H1 (cell line): ENCODE results near the gene PDZD2. TPM values are rescaled to one million over a fixed set of nuclear protein-coding genes. Genes with fewer than 3 reads are reported as not detected.

ENCODE experiments used
- CTCF ChIA-PET: fragments of 300-600 bp; sonication (Branson Sonifier 250); formaldehyde crosslinking; loops from one replicate; lab custom pipeline; 2021; ENCODE audit not compliant: partially characterized antibody; lab: Charles Lee
- POLR2A ChIA-PET: fragments of 300-600 bp; sonication (Branson Sonifier 250); formaldehyde crosslinking; loops from one replicate; lab custom pipeline; 2021; ENCODE audit warnings: inconsistent platforms; ENCODE audit not compliant: partially characterized antibody; lab: Charles Lee
- DNase-seq, 2 experiments: peaks; one replicate each; pipeline versions ENCODE4 v3.0.0 to v3.0.0-alpha.2; 2010 to 2022; ENCODE audit warnings: low spot score in 2 of 2, low read depth in 1 of 2, mixed read lengths in 1 of 2
- FAIRE-seq: peaks from 2 replicates; lab custom pipeline; 2011; peaks lifted over from hg19 to GRCh38; lab: Jason Lieb, UNC
- H2AFZ ChIP-seq: 2 replicates; pipeline ENCODE4 v1.8.1; 2012; ENCODE audit warnings: low read length, inconsistent platforms
- H2AK5ac ChIP-seq: 2 replicates; pipeline ENCODE4 v1.6.1; 2013; ENCODE audit warnings: low read depth, low read length
- H2BK120ac ChIP-seq: replicated peaks from 2 replicates; pipeline ENCODE3; 2013; ENCODE audit warnings: low read depth, low read length, inconsistent platforms
- H2BK12ac ChIP-seq: 2 replicates; pipeline ENCODE4 v1.6.1; 2013; ENCODE audit warnings: low read depth, low read length
- H2BK15ac ChIP-seq: 2 replicates; pipeline ENCODE4 v1.6.1; 2013; ENCODE audit warnings: low read length
- H2BK20ac ChIP-seq: 2 replicates; pipeline ENCODE4 v1.6.1; 2013; ENCODE audit warnings: low read length
- H2BK5ac ChIP-seq: 2 replicates; pipeline ENCODE4 v1.6.1; 2013; ENCODE audit warnings: low read depth, low read length
- H3K14ac ChIP-seq: 2 replicates; pipeline ENCODE4 v1.6.1; 2013; ENCODE audit warnings: inconsistent platforms; ENCODE audit not compliant: insufficient read length
- H3K18ac ChIP-seq: 2 replicates; pipeline ENCODE4 v1.6.1; 2013; ENCODE audit warnings: low read length; ENCODE audit errors: extremely low read depth
- H3K23ac ChIP-seq: 2 replicates; pipeline ENCODE4 v1.6.1; 2013; ENCODE audit warnings: inconsistent platforms; ENCODE audit not compliant: insufficient read length
- H3K23me2 ChIP-seq: 2 replicates; pipeline ENCODE4 v1.6.1; 2013; ENCODE audit warnings: low read depth, low read length
- H3K27ac ChIP-seq: 2 replicates; pipeline ENCODE4 v1.6.1; 2011; ENCODE audit warnings: low read depth, low read length, inconsistent platforms
- H3K27me3 ChIP-seq, 4 experiments: replicated peaks in 1 of 4; 1 replicate in 1 of 4; 2 replicates in 3 of 4; pipeline versions ENCODE4 v1.6.1 to v1.8.1; 2011 to 2013; ENCODE audit warnings: low read length in 3 of 4, mild to moderate bottlenecking in 3 of 4, inconsistent platforms in 2 of 4, mixed read lengths in 2 of 4, moderate library complexity in 1 of 4; ENCODE audit not compliant: control insufficient read depth in 3 of 4, insufficient read depth in 3 of 4; ENCODE audit errors: extremely low read depth in 1 of 4
- H3K36me3 ChIP-seq, 4 experiments: 2 replicates each; pipeline versions ENCODE4 v1.6.1 to v1.8.1; 2011 to 2013; ENCODE audit warnings: mild to moderate bottlenecking in 4 of 4, low read length in 3 of 4, moderate library complexity in 2 of 4, control low read depth in 1 of 4, inconsistent platforms in 1 of 4; ENCODE audit not compliant: insufficient read depth in 4 of 4, control insufficient read depth in 2 of 4
- H3K4ac ChIP-seq: replicated peaks from 2 replicates; pipeline ENCODE3; 2013; ENCODE audit warnings: low read length, low read depth, mixed read lengths, inconsistent platforms; ENCODE audit not compliant: insufficient read length
- H3K4me1 ChIP-seq, 4 experiments: replicated peaks in 1 of 4; 1 replicate in 1 of 4; 2 replicates in 3 of 4; pipeline versions ENCODE4 v1.6.1 to v1.8.1; 2011 to 2013; ENCODE audit warnings: low read length in 3 of 4, inconsistent platforms in 2 of 4, mixed read lengths in 1 of 4; ENCODE audit not compliant: insufficient read depth in 4 of 4, control insufficient read depth in 3 of 4
- H3K4me2 ChIP-seq, 2 experiments: 2 replicates each; pipeline versions ENCODE4 v1.6.1 to v1.8.1; 2011 to 2013; ENCODE audit warnings: low read depth in 2 of 2, low read length in 2 of 2, control low read depth in 1 of 2, inconsistent platforms in 1 of 2, mild to moderate bottlenecking in 1 of 2; ENCODE audit not compliant: insufficient read depth in 1 of 2
- H3K4me3 ChIP-seq, 4 experiments: fragments of 200-600, 300-600 bp in 1 of 4; sonication (generic), shearing (Covaris generic), sonication (Bioruptor Twin) in 1 of 4; 2 replicates each; pipeline versions ENCODE4 v1.5.1 to v1.8.1; 2011 to 2016; ENCODE audit warnings: low read length in 4 of 4, low read depth in 3 of 4, control low read depth in 2 of 4, inconsistent platforms in 2 of 4, mild to moderate bottlenecking in 2 of 4, mixed read lengths in 1 of 4, moderate library complexity in 1 of 4; ENCODE audit not compliant: insufficient read depth in 2 of 4; ENCODE audit errors: extremely low read depth in 1 of 4
- H3K56ac ChIP-seq: replicated peaks from 2 replicates; pipeline ENCODE3; 2013; ENCODE audit warnings: low read depth, mild to moderate bottlenecking, mixed read lengths, low read length, inconsistent platforms; ENCODE audit not compliant: insufficient read length
- H3K79me1 ChIP-seq: 2 replicates; pipeline ENCODE4 v1.6.1; 2013; ENCODE audit warnings: low read depth, low read length, control low read depth
- H3K79me2 ChIP-seq, 2 experiments: 2 replicates each; pipeline versions ENCODE4 v1.6.1 to v1.8.1; 2012 to 2013; ENCODE audit warnings: low read length in 2 of 2, mild to moderate bottlenecking in 2 of 2, inconsistent platforms in 1 of 2; ENCODE audit not compliant: insufficient read depth in 2 of 2, control insufficient read depth in 1 of 2
- H3K9ac ChIP-seq, 4 experiments: replicated peaks in 1 of 4; 1 replicate in 1 of 4; 2 replicates in 3 of 4; pipeline versions ENCODE4 v1.6.1 to v1.8.1; 2011 to 2013; ENCODE audit warnings: low read depth in 3 of 4, low read length in 3 of 4, control low read depth in 2 of 4, mild to moderate bottlenecking in 2 of 4, moderate library complexity in 2 of 4, inconsistent platforms in 1 of 4; ENCODE audit errors: extremely low read depth in 1 of 4
- H3K9me3 ChIP-seq, 2 experiments: 2 replicates each; pipeline versions ENCODE4 v1.6.1 to v1.8.1; 2012 to 2013; ENCODE audit warnings: mild to moderate bottlenecking in 2 of 2, moderate library complexity in 2 of 2, control low read depth in 1 of 2, inconsistent platforms in 1 of 2, low read depth in 1 of 2, low read length in 1 of 2, mixed read lengths in 1 of 2; ENCODE audit not compliant: insufficient read depth in 2 of 2
- H4K20me1 ChIP-seq, 2 experiments: replicated peaks in 1 of 2; 2 replicates each; pipeline versions ENCODE3 to v1.8.1; 2011 to 2013; ENCODE audit warnings: inconsistent platforms in 2 of 2, low read length in 2 of 2, mild to moderate bottlenecking in 1 of 2; ENCODE audit not compliant: insufficient read depth in 2 of 2, control insufficient read depth in 1 of 2
- H4K5ac ChIP-seq: 2 replicates; pipeline ENCODE4 v1.6.1; 2013; ENCODE audit warnings: low read length, low read depth, mixed read lengths, inconsistent platforms; ENCODE audit not compliant: insufficient read length
- H4K8ac ChIP-seq: 2 replicates; pipeline ENCODE4 v1.8.0; 2013; ENCODE audit warnings: mild to moderate bottlenecking, moderate library complexity, low read length, inconsistent platforms; ENCODE audit not compliant: insufficient read depth; ENCODE audit errors: extremely low read depth
- H4K91ac ChIP-seq: replicated peaks from 2 replicates; pipeline ENCODE3; 2013; ENCODE audit warnings: low read length, mixed read lengths, inconsistent platforms; ENCODE audit not compliant: insufficient read length
- BCL11A ChIP-seq, 2 experiments: IDR thresholded peaks; one replicate each; pipeline ENCODE4 v1.6.1; 2011; ENCODE audit warnings: low read depth in 2 of 2, low read length in 2 of 2, mild to moderate bottlenecking in 2 of 2
- CBX5 ChIP-seq: fragments of 300-800, 300-1000 bp; sonication (generic); IDR thresholded peaks from 2 replicates; pipeline ENCODE4 v1.7.1; 2016; ENCODE audit warnings: antibody characterized with exemption, low read length, low read depth
- MAFK ChIP-seq: IDR thresholded peaks from 2 replicates; pipeline ENCODE4 v1.6.1; 2012; ENCODE audit warnings: low read depth, mild to moderate bottlenecking, improper control_type of control experiment, low read length
- MAX ChIP-seq: IDR thresholded peaks from 2 replicates; pipeline ENCODE4 v1.6.1; 2012; ENCODE audit warnings: inconsistent platforms
- NRF1 ChIP-seq: IDR thresholded peaks from 2 replicates; pipeline ENCODE4 v1.6.1; 2011; ENCODE audit warnings: mild to moderate bottlenecking, low read depth, low read length, improper control_type of control experiment
- RFX5 ChIP-seq: IDR thresholded peaks from 2 replicates; pipeline ENCODE4 v1.6.1; 2011; ENCODE audit warnings: low read depth, low read length, improper control_type of control experiment, borderline replicate concordance
- SP1 ChIP-seq: IDR thresholded peaks from 2 replicates; pipeline ENCODE4 v1.6.1; 2011; ENCODE audit warnings: low read depth, low read length
- WGBS, 2 experiments: shearing (Covaris generic) in 1 of 2; methylation state at CpG; one replicate each; pipeline versions ENCODE4 v1.1.6 to v1.1.7; 2013 to 2015; ENCODE audit warnings: low lambda C conversion rate in 2 of 2, mixed read lengths in 2 of 2, inconsistent platforms in 1 of 2, low coverage in 1 of 2, missing lambda C conversion rate in 1 of 2; ENCODE audit not compliant: insufficient replicate concordance in 2 of 2, insufficient coverage in 1 of 2, insufficient read length in 1 of 2; ENCODE audit errors: extremely low coverage in 1 of 2, missing lambda C conversion rate in 1 of 2; 5-methylcytosine and 5-hydroxymethylcytosine counted together
- polyA plus RNA-seq, 7 experiments: library from polyadenylated mRNA; depleted of rRNA in 3 of 7; stranded (reverse) in 5 of 7; unstranded in 2 of 7; fragments of >200 nt in 5 of 7; fragments of 200-250 nt in 2 of 7; gene quantifications; 1 replicate in 5 of 7; 2 replicates in 1 of 7; 4 replicates in 1 of 7; pipeline versions ENCODE4 v1.2.1 to v1.2.3, GENCODE V29; 2011 to 2013; ENCODE audit warnings: missing spikeins in 2 of 7, mixed read lengths in 2 of 7
- total RNA-seq: library from RNA; stranded (reverse); fragmentation: NEBNext Ultra II Directional; extraction: Animal tissue kit (Norgen Biotek cat#: 25700); gene quantifications from 2 replicates; pipeline ENCODE4 v1.2.1, GENCODE V29; 2021

Gene PDZD2
- total and polyA plus RNA-seq, 2 of the 8 experiments (the other 6 are each of a cell fraction or from before 2014, with no cell fraction given): 1.2 to 6.8 TPM

GRCh38 chr5:32098890-32099310 lies 460.0 kb downstream of the PDZD2 start:
- H2BK15ac ChIP-seq: no peak overlapping the region
- H3K36me3 ChIP-seq: peaks cover 2 to 30% (median 13%) of the 10 kb centered on the region in 4 experiments; a peak in 7 of 8 replicates
- H3K27ac ChIP-seq: no peak overlapping the region
- no peak overlapping the region for H3K14ac ChIP-seq
- no peak overlapping the region for H2BK120ac ChIP-seq
- no peak overlapping the region for H2AFZ ChIP-seq
- FAIRE-seq: no peak
- H3K9me3 ChIP-seq: no peaks in the 10 kb centered on the region
- no peak overlapping the region for H3K56ac ChIP-seq
- H3K4me1 ChIP-seq: no peaks in the 10 kb centered on the region
- no peak overlapping the region for H2BK20ac ChIP-seq
- H2AK5ac ChIP-seq: no peak overlapping the region
- H3K4me3 ChIP-seq: no peak overlapping the region
- no peak overlapping the region for H2BK5ac ChIP-seq
- no peak overlapping the region for H3K4me2 ChIP-seq
- H4K91ac ChIP-seq: no peak overlapping the region
- H4K20me1 ChIP-seq: peaks cover 2 to 4% of the 10 kb centered on the region in 2 experiments
- no peak overlapping the region for H3K4ac ChIP-seq
- no peak overlapping the region for H3K23ac ChIP-seq
- H3K27me3 ChIP-seq: no peaks in the 10 kb centered on the region; a peak in 1 of 7 replicates
- peak in 1 of 2 experiments; percentile 35 for DNase-seq
- ChIA-PET CTCF (interaction anchor here (1.0 to 1.9 kb wide), 5 partner anchors 11 to 275 kb away, joined by 3 to 5 read pairs (median 3); no protein-coding TSS in a partner anchor), POLR2A (no interaction called here)
- H2BK12ac ChIP-seq: no peak overlapping the region
- no peak overlapping the region for H4K5ac ChIP-seq
- H3K79me1 ChIP-seq: no peaks in the 10 kb centered on the region; the same call in 1 of the 2 replicates
- WGBS, 2 experiments: 93% methylated on average over 11 of the region's 11 CpGs; no CpG with 5 or more reads in 1 of the 2 experiments
- H3K79me2 ChIP-seq: no peaks in the 10 kb centered on the region
- no peaks in the 10 kb centered on the region for H3K23me2 ChIP-seq
- no peak overlapping the region for H3K9ac ChIP-seq
- H3K18ac ChIP-seq: no peak overlapping the region
- H4K8ac ChIP-seq: no peak overlapping the region
- TF ChIP-seq CBX5: no peak
- no peak for TF ChIP-seq BCL11A (IDR thresholded peaks at IDR 0.05; ENCODE audit: low read depth in 2 of 2, low read length in 2 of 2)
- no peak for TF ChIP-seq SP1
- TF ChIP-seq RFX5: no peak
- no peak for TF ChIP-seq MAFK
- TF ChIP-seq MAX: no peak
- no peak for TF ChIP-seq NRF1
